Esophagus squamous epithelium (tissue), 4 donors: ENCODE results near the gene RAET1G.

ENCODE experiments used
- POLR2A ChIP-seq, 4 donors: fragments of 450-650 bp; IDR thresholded peaks; one replicate each; pipeline ENCODE4 v1.6.1; 2017; ENCODE audit warnings: antibody characterized with exemption in 4 of 4, mild to moderate bottlenecking in 4 of 4, moderate library complexity in 3 of 4
- TF ChIP-seq, protein P1 (sequence below), 6 experiments: fragments of 450-650 bp in 4 of 6; fragments of 200-600 bp in 2 of 6; sonication (generic) in 2 of 6; IDR thresholded peaks; one replicate each; pipeline ENCODE4 v1.5.1; 2016 to 2019; ENCODE audit warnings: antibody characterized with exemption in 6 of 6, mild to moderate bottlenecking in 4 of 6, moderate library complexity in 4 of 6

GRCh38 chr6:149924206-149924932 lies 1.4 kb upstream of the RAET1G start:
- TF ChIP-seq, protein P1, sequence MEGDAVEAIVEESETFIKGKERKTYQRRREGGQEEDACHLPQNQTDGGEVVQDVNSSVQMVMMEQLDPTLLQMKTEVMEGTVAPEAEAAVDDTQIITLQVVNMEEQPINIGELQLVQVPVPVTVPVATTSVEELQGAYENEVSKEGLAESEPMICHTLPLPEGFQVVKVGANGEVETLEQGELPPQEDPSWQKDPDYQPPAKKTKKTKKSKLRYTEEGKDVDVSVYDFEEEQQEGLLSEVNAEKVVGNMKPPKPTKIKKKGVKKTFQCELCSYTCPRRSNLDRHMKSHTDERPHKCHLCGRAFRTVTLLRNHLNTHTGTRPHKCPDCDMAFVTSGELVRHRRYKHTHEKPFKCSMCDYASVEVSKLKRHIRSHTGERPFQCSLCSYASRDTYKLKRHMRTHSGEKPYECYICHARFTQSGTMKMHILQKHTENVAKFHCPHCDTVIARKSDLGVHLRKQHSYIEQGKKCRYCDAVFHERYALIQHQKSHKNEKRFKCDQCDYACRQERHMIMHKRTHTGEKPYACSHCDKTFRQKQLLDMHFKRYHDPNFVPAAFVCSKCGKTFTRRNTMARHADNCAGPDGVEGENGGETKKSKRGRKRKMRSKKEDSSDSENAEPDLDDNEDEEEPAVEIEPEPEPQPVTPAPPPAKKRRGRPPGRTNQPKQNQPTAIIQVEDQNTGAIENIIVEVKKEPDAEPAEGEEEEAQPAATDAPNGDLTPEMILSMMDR (IDR thresholded peaks at IDR 0.05): no peak
- TF ChIP-seq POLR2A (IDR thresholded peaks at IDR 0.05): no peak
